Stimulated activated CD8-positive, alpha-beta memory T cell treated with anti-CD3 and anti-CD28 coated beads, Interleukin-15, amount 100 ng/mL, for 48 hours (primary cell): Measurements from ENCODE around the gene NUMA1.

Experiments used
- DNase-seq, 2 donors: peaks; one replicate each; pipeline ENCODE4 v3.0.0-alpha.2; 2020; ENCODE audit warnings: low read depth in 2 of 2

The NUMA1 gene

DNA sequence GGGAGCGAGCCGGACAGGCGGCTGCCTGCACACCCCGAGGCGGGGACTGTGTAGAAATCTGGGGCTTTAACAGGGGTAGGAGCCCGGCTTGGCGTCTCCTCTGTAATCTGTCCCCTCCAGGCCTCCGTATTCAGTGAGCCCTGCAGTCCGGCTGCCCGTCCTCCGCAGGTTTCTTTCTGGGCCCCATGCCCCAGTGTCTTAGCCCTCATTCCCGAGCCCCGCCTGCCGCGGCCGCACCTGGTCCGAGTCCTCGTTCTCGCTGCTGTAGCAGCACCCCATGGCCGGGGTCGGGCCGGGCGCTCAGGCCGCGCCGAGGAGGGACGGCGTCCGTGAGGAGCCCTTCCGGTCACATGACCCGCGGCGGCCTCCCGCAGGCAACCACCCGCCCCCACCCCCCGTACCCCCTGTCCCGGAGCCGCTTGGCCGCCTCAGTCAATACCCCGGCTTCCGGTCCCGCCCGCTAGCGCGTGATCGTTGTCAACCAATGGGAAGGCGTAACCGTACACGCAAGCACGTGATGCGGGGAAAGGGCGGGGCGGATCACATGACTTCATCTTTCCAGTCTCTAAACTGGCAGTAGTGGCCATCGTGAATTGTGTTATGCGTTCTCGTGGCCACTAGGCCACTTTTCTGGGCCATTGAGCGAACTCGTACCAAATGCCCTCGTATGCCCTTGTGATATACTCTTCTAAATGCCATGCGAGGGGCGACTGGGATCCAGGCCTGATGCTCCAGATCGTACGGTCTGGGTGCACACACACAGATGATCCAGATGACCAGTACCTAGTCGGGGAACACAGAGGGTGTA is 22.8 kb upstream of the NUMA1 start, which contains the start of gene LAMTOR1:
Gene LAMTOR1 (minus strand): TSS at position 352 of the 808 bp plus-strand sequence. CDS start 73 bp downstream, at position 279.
- peak; percentile 96 to 97 for DNase-seq

DNA sequence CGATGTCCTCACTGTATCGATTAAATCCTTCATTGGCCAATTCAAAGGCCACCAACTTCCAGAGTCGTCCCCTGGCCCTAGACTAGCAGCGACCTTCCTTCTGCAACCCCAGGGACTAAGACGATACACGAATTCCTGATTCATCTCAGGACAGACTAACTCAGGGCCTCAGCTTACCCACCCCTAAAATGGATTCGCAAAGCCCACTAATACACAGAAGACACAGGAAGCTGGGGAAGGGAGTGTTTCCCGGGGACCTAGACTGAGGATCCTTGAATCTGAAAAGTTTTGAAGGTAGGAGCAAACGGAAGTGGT is 22.2 kb upstream of the NUMA1 start:
- DNase-seq, result no peak

DNA sequence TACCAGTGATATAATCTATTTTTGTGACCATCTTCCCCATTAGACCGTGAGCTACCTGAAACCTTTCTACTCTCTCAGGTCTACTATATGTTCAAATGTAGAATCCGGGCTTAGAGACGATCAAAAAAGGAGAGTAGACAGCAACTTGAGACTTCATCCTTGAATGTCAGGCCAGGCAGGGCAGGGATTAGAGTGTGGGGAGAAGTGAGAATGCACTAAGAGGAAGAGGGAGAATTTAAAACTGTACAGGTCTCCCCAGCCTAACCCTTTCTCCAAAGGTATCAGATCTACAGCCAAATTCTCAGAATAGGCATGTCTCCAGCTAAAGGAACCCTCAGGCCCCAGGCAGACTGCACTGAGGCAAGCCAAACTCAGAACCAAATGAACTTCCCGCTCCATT is 21.8 kb upstream of the NUMA1 start:
- no peak for DNase-seq

DNA sequence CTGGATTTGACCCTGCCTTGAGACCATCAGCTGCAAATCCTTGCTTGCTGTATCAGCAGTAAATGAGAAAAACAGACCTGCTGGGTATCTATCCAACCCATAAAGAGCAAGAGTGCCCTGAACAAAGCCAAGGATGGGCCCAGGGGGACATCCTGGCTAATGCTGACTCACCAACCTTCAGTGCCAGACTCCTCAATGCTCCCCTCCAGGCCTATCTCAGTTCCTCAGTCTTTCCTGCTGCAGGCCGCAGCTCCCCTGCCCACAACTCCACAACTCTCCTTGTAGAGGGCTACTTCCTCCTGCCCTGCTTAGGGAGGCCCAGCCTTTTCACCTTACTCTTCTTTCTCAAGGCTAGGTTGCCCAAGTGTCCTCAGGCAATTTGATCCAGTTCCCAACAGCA is 20.1 kb upstream of the NUMA1 start:
- DNase-seq, result no peak

DNA sequence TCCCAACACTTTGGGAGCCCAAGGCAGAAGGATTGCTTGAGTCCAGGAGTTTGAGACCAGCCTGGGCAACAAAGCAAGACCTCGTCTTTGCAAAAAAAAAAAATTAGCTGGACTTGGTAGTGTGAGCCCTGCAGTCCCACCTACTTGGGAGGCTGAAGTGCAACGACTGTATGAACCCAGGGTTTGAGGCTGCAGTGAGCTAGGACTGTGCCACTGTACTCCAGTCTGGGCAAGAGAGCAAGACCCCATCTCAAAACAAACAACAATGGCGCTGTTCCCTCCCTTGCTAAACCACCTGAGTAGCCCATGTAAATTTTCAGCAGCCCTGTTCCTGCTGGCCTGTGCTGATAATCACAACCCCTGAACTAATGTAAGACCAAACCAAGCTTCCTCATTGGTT is 19.7 kb upstream of the NUMA1 start:
- DNase-seq, result no peak

DNA sequence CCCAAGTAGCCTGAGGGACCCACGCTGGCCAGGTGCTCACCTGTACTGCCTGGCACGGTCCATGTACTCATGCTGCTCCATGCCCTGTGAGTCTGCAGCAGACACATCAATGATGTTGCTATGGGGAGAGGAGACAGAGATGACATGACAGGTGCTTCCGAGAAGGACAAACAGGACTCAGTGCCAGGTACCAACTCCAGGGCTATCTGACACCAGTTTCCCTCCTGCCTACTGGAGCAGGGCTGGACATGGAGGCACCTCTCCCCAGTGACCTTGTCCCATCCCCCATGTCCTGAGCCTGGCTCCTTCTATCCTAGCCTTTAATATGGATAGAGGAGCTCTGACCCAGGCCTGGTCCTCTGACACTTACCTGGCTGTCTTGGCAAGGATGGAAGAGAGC is 18.4 kb upstream of the NUMA1 start:
- DNase-seq, result no peak

DNA sequence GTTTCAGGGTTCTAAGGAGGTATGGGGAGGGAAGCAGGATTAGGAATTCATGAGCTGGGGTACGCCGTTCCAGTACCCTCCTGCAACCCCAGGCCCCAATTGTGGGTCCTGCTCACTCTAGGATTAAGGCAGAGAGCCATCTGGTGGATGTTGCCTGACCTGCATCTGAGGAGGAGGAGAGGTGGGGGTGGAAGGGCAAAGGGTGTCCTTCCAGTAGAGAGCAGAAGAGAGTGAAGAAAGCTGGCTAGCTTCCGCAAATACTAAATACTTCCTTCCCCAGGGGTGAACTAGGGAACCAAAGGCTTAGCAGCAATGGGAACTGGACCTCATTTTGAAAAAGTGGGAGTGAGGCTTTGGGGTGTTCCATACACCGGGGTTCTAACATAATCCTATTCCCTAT is 10.9 kb upstream of the NUMA1 start:
- peak in 1 of 2 donors; percentile 27 for DNase-seq

DNA sequence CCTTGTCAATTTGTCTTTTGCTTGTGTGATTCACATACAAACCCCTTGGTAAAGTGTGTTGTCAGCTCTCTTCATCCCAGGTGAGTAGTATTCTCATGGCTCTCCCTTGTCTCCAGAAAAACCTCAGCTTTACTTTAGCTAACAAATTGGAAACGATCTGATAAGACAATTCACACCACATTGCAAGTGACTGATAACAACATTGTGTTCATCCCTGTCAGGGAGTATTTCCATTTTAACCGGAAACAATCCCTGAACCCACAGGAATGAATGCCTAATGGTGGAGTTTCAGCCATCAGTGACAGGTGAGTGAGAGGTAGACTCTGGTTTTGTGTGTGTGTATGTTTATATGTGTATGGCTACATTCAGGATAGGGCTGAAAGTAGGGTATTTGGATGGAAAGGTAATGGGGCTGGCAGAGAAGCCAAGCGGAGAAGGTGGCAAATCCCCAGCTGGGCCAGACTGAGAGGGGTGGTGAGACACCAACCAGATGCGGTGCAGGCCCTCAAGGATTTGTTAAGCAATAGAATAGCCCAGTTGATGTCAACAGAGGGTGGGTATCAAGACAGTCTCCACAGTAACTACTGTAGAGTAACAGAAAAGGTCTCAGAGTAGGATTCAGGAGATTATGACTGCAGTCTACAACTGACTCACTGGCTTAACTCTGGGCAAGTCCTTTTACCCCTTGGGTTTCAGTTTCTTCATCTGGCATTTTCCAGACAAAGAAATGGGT is 7.9 kb upstream of the NUMA1 start:
- no peak for DNase-seq

DNA sequence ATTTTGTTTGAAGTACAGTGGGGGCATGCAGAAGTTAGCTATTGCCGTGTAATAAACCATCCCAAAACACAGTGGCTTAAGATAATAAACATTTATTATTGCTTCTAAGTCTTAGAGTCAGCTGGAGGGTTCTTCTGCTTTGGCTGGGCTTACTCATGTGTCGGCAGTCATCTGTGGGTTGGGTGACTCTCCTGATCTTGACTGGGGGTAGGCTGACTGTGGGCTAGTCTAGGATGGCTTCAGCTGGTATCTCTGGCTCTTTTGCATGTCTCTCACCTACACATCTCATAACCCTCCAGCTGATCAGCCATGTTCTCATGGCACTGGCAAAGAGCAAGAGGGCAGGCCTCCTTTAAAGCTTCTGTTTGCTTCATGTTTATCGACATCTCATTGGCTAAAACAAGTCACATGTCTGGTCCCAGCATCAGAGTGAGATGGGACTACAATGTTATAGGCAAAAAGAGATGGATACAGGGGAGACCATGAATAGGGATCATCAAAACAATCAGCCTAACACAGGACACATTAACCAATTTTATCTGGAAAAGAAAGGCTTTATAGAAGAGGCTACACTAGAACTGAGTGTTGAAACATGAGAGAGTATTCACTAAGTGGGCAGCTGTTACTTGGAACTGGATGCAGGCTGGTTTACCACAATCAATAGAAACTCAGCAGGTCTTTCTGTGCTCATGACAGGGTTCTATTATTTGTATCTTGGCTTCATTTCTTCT is 5.4 kb upstream of the NUMA1 start:
- DNase-seq, result no peak

DNA sequence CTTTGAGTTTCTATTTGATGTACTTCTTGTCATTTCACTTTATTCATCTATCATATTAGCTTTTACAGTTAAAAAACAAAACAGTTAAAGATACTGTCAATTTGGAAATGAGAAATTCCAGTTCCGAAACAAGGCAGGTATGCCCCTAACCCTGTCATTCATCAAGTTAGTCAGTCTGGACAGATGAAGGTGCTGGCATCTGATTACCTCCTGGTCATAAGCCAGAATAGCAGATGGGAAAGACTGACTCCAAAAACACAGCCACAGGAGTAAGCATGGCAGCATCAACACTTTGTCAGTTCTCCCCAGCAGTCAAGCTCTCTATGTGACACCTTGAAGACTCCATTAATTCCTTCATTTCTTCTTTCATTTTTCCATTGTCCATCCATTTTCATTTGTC is 4.6 kb upstream of the NUMA1 start:
- no peak for DNase-seq

DNA sequence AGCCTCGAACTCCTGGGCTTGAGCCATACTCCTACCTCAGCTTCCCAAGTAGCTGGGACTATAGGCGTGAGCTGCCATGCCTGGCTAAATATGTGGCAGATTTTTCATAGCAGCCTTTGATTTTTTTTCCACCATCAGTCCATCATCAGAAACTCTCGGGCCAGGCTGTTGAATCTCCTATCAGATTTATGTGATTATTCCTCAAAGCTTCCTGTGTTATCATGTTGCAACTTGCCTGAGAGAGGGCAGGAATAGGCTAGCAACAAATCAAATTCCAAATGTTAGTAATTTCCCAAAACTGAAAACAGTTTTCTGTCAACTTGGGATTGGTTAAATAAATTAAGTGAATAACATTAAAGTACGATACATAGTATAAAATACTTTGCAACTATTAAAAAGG is 3.7 kb upstream of the NUMA1 start:
- DNase-seq, result no peak

DNA sequence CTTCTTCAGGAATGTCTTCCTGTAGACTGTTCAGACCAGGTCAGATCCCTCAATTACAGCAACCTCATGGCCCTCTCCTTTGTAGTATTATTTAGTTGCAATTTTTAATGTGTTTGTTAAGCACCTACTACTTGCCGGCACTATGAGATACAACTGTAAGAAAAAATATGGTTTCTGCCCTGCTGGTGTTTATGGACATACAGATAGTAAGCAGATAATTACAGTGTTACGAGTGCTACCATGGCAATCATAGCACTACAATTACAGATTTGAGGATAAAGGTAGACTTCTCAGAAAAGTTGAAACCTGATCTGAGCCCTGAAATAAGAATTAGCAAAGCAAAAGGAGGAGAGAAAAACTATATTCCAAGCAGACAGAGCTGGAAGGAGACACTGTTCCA is 3.1 kb upstream of the NUMA1 start:
- no peak for DNase-seq

DNA sequence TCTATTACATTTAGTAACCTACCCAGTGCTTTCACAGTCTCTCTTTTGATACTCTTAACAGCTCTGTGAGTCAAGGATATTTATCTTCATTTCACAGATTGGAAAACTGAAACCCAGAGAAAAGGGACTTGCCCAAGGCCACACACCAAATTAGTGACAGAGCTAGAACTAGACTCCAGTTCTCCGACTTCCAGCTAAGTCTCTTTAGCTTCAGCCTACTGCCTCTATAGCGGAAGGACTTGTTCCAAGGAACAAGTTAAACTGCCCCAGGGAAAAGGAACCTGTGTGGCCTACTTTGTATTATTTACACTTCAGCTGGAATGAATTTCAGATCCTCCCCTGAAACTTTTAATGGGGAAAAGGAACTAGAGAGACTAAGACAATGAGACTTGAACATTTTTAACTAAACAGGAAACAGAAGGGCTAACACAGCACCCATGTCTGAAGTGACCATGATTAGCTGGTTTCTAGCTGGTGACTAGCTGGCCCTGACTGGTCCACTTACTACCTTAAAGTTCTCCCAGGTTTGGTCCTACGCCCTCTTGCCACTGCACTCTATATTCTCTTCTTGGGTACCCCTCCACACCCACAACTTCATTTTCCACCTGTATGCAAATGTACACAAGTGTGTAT is 1.6 kb upstream of the NUMA1 start:
- DNase-seq, result no peak

DNA sequence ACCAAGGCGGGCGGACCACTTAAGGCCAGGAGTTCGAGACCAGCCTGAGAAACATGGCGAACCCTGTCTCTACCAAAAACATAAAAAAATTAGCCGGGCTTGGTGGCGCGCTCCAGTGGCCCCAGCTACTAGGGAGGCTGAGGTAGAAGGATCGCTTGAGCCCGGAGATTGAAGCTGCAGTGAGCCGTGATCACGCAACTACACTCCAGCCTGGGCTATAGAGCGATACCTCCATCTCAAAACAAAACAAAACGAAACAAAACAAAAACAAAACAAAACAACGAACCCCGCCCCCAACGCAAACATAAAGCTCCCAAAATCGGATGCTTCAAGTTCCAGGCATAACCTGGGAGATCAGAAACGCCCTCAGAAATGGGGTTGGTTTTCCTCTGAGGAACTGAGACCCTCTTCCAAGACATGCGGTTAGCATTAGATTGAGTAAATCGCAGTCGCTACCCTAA is 872 bp upstream of the NUMA1 start:
- DNase-seq, result no peak

DNA sequence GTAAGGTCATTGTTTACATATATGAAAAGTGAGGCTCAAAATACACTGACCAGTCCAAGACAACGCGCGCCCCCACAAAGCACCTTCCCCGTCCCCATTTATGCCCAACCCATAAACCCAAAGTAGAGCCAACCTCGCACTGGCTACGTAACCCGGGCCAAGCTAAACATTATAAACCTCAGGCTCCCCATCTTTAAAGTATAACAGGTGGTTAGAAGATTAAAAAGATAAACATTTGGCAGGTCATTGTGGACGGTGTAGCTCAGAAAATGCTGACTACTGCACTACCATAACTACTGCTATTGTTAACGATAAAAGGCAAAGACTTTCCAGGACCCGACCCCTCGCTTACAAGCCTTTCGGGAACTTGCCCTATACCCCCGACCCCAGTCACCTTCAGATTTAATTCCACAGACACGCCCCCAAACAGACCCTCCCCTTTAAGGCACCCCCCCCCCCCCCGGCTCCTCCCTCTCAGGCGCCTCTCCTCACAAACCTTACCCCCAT is 470 bp downstream of the NUMA1 start:
- DNase-seq, result no peak

DNA sequence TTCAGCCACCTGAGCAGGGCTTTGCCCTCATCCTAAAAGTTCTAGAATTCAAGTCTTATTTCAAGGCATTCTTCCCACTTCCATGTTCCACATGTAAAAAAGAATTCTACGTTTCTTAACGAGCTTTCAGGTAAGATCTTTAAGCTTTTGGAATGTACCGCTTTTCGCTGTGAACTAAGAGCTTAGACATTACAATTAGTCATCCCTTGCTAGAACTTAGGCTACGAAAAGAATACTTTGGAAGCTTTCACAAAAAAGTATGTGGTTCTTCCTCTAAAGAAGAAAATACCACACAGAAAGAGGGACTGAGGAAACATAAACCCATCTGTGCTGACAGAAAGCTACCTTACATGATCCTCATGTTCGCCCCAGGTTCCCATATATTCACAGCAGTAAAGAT is 1.9 kb downstream of the NUMA1 start:
- no peak for DNase-seq

DNA sequence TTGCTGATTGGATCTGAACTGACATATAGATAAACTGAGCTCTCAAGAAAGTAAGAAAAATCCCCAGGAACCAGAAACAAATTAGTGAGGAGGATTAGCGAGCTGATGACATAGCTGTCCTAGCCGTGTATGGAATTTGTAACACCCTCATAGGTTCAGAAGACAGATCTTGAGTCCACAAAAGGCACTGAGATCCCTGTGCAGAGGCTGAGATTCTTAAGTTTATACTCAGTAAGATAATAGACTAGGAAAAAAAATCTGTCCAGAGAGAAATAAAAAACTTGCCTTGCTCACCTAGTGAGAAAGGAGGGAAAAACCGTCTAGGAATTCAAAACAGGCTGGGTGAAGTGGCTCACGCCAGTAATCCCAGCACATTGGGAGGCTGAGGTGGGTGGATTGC is 4.6 kb downstream of the NUMA1 start:
- no peak for DNase-seq

DNA sequence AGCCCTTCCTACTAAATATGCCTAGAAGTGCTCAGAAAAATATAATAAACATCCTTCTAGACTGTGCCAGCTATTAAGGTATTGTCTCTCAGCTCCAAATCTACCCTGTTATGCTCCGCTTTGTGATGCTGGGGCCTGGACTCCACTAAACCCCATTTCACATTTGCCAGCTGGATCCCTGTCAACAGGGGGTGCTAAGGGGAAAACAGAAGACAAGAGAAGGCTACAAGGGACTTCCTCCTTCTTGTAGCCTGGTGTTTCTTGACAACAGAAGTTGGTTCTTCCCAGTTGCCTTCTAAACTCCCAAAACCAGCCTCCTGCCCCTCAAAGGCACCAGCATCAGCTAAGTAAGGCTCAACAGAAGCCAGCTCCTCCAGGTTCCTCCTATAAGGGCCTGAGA is 5.2 kb downstream of the NUMA1 start:
- no peak for DNase-seq

DNA sequence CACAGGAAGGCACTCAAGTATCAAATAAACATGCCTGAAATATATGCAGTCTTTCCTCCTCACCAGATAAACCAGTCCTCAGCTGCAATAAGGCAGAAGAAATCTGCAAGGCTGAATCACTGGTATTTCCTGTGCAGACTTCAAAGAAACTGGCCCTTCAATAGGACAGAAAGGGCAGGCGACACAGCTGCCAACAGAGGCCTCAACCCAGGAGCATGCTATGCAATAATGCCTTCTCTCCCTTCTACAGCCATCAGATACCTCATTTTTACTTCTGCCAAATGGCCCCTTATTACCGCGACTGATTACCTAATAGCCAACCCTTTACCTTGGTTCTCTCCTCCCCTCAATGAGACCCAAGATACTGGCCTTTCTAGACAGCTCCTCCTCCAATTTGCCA is 8.0 kb downstream of the NUMA1 start:
- no peak for DNase-seq

DNA sequence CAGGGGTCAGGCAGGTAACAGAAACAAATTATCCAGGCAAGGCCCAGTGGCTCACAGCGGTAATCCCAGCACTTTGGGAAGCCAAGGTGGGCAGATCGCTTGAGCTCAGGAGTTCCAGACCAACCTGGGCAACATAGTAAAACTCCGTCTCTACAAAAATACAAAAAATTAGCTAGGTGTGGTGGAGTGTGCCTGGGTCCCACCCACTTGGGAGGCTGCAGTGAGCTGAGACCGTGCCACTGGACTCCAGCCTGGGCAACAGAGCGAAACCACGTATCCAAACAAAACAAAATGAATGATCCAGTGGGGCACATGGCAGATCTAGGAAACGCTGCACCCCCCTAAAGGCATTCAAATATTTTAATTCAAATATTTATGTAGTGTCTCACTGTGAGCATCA is 9.9 kb downstream of the NUMA1 start:
- no peak for DNase-seq

DNA sequence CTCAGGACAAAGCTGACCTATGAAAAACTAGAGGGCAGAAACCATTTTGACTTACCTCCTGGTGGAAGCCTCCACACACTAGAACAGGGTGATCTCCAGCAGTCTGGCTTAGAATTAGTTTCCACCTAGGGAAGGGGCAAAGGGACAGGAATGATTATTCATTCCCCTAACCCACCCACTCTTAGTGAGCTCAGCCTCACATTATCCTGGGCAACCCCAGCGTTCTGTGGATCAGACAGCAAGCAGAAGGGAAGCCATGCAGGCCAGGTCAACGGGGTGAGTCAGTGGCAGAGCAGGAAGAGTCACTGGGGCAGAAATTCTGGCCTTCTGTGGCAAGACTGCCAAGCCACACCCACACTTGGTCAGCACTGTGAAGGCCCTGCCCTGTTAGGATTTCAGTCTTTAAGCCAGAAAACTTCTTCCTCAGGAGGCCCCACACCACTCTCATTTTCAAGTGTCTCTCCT is 10.5 kb downstream of the NUMA1 start:
- DNase-seq, result no peak

DNA sequence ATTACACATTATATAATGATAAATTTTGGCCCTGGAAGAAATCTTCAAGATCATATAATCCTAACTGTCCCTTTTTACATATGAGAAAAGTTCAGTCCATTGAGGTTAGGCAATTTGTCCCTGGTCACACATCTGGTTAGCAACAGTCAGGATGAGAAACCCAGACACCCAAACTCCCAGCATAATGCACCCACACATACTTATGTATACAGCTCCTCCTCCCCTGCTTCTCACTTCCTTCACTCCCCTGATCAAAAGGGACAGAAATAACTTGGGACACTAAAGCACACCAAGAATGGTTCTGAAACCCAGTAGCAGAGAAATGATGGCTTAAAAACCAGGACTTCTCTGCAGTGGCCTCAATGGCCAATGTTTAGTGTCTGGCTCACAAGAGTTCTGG is 11.1 kb downstream of the NUMA1 start:
- DNase-seq, result no peak
